Transverse colon (tissue), 4 donors: ENCODE measurements around the gene ICAM1. TPM values are rescaled to one million over a fixed set of nuclear protein-coding genes. Genes with fewer than 3 reads are reported as not detected.

Source experiments
- DNase-seq: peaks from one replicate; pipeline ENCODE4 v3.0.0-alpha.2; 2019
- H3K27ac ChIP-seq, 4 donors: fragments of 200-600 bp; sonication (generic); 2 replicates each; pipeline ENCODE4 v1.5.1; 2016 to 2018; ENCODE audit warnings: inconsistent platforms in 4 of 4
- H3K27me3 ChIP-seq: fragments of 200-600 bp; sonication (generic); 2 replicates; pipeline ENCODE4 v1.5.1; 2017; ENCODE audit warnings: inconsistent platforms
- H3K36me3 ChIP-seq, 4 donors: fragments of 200-600 bp; sonication (generic); 2 replicates each; pipeline ENCODE4 v1.5.1; 2017 to 2019; ENCODE audit warnings: inconsistent platforms in 4 of 4
- H3K4me1 ChIP-seq, 4 donors: fragments of 200-600 bp; sonication (generic); 2 replicates each; pipeline ENCODE4 v1.5.1; 2017 to 2020; ENCODE audit warnings: inconsistent platforms in 4 of 4
- H3K4me3 ChIP-seq, 4 donors: fragments of 200-600 bp; sonication (generic); 1 replicate in 1 of 4; 2 replicates in 3 of 4; pipeline versions ENCODE4 v1.5.1 to v1.6.1; 2017 to 2019; ENCODE audit warnings: inconsistent platforms in 4 of 4
- H3K9me3 ChIP-seq, 2 donors: fragments of 200-600 bp; sonication (generic); 2 replicates each; pipeline ENCODE4 v1.5.1; 2017 to 2019; ENCODE audit warnings: inconsistent platforms in 2 of 2
- CTCF ChIP-seq, 5 experiments: fragments of 200-600 bp in 3 of 5; fragments of 450-650 bp in 2 of 5; sonication (generic) in 3 of 5; IDR thresholded peaks; 1 replicate in 2 of 5; 2 replicates in 3 of 5; pipeline ENCODE4 v1.5.1; 2016 to 2017; ENCODE audit warnings: antibody characterized with exemption in 5 of 5, inconsistent platforms in 3 of 5, mild to moderate bottlenecking in 2 of 5, moderate library complexity in 1 of 5
- EP300 ChIP-seq: sonication (generic); formaldehyde crosslinking; IDR thresholded peaks from one replicate; pipeline ENCODE4 v1.6.1; 2017; ENCODE audit warnings: antibody characterized with exemption, low read depth
- POLR2A ChIP-seq: fragments of 450-650 bp; IDR thresholded peaks from one replicate; pipeline ENCODE4 v1.6.1; 2016; ENCODE audit warnings: antibody characterized with exemption, mild to moderate bottlenecking, moderate library complexity
- POLR2AphosphoS5 ChIP-seq, 3 donors: sonication (generic); formaldehyde crosslinking; IDR thresholded peaks; one replicate each; pipeline ENCODE4 v1.6.1; 2016; ENCODE audit warnings: antibody characterized with exemption in 3 of 3
- WGBS, 2 donors: methylation state at CpG; one replicate each; pipeline ENCODE4 v1.1.5; 2018; ENCODE audit warnings: low coverage in 1 of 2; 5-methylcytosine and 5-hydroxymethylcytosine counted together
- in situ Hi-C, 4 donors: fragments of 200-750 bp; cut with MboI; loops; one replicate each; pipeline versions ENCODE4 v1.15.0 to v1.15.1; 2017; ENCODE audit warnings: low sequenced_read_pairs in 3 of 4, low pct_ligation_motif_present in 1 of 4, low pct_unique_long_range_greater_than_20kb in 1 of 4
- intact Hi-C: fragments of 100-400 bp; cut with DNase I; formaldehyde crosslinking; loops from one replicate; pipeline ENCODE4 v1.15.1; 2023; ENCODE audit warnings: low total_unique reads
- total RNA-seq, 4 donors: library from RNA; depleted of rRNA; stranded (reverse); fragments of >200 nt; gene quantifications; one replicate each; pipeline ENCODE4 v1.1.0, GENCODE V29; 2016

Gene ICAM1
- total RNA-seq, 4 donors from 2014 or later = 6.4 to 26.6 (median 7.7) TPM

- peak; percentile 14 for DNase-seq
- TF ChIP-seq EP300 (no peak), CTCF (IDR thresholded peaks at IDR 0.05) (no peak), POLR2A (no peak), POLR2AphosphoS5 (IDR thresholded peaks at IDR 0.05) (no peak)
- intact Hi-C loops (no loop called here), in situ Hi-C loops (no loop called here)
- Histone ChIP-seq H3K4me3 (peak overlapping the region in 2 of 4 donors; percentile 36 to 41), H3K4me1 (peaks cover 47 to 68% (median 65%) of the 10 kb centered on the region in 4 donors), H3K27ac (no peak overlapping the region), H3K27me3 (peaks cover 97% of the 10 kb centered on the region), H3K9me3 (no peaks in the 10 kb centered on the region), H3K36me3 (no peaks in the 10 kb centered on the region)
- 23% methylated on average over 53 of the region's 56 CpGs; no CpG with 5 or more reads in 1 of the 2 donors for WGBS, 2 donors
Observed at GRCh38 chr19:10292789-10293636, 22.1 kb downstream of the ICAM1 start.

- Histone ChIP-seq H3K4me1 (peaks cover 44 to 60% (median 60%) of the 10 kb centered on the region in 4 donors), H3K4me3 (no peak overlapping the region), H3K9me3 (no peaks in the 10 kb centered on the region), H3K27me3 (peaks cover 95% of the 10 kb centered on the region), H3K27ac (no peak overlapping the region), H3K36me3 (no peaks in the 10 kb centered on the region)
- TF ChIP-seq CTCF (IDR thresholded peaks at IDR 0.05) = no peak
- no peak for TF ChIP-seq POLR2A
- TF ChIP-seq EP300 = no peak
- TF ChIP-seq POLR2AphosphoS5 (IDR thresholded peaks at IDR 0.05) = no peak
- in situ Hi-C loops = no loop called here
- DNase-seq = no peak
- intact Hi-C loops = no loop called here
- 37% methylated on average over 45 of the region's 49 CpGs; no CpG with 5 or more reads in 1 of the 2 donors for WGBS, 2 donors
Observed at GRCh38 chr19:10293637-10294367, 22.9 kb downstream of the ICAM1 start.

- intact Hi-C loops (no loop called here), in situ Hi-C loops (no loop called here)
- Histone ChIP-seq H3K36me3 (no peaks in the 10 kb centered on the region), H3K27me3 (peaks cover 95% of the 10 kb centered on the region), H3K4me3 (no peak overlapping the region), H3K4me1 (peaks cover 39 to 55% (median 54%) of the 10 kb centered on the region in 4 donors), H3K9me3 (no peaks in the 10 kb centered on the region), H3K27ac (no peak overlapping the region)
- TF ChIP-seq POLR2AphosphoS5 (IDR thresholded peaks at IDR 0.05) = no peak
- peak in 1 of 5 experiments; percentile 15 for TF ChIP-seq CTCF (IDR thresholded peaks at IDR 0.05)
- no peak for TF ChIP-seq POLR2A
- peak; percentile 33 for DNase-seq
- 23% methylated on average over 25 of the region's 25 CpGs; no CpG with 5 or more reads in 1 of the 2 donors for WGBS, 2 donors
Observed at GRCh38 chr19:10294368-10294697, 23.4 kb downstream of the ICAM1 start.

- peak overlapping the region in 3 of 4 donors; percentile 1 to 36 (median 18) for H3K4me3 ChIP-seq
- TF ChIP-seq POLR2A = peak; percentile 23
- peak in 1 of 3 donors; percentile 6 for TF ChIP-seq POLR2AphosphoS5 (IDR thresholded peaks at IDR 0.05)
- TF ChIP-seq EP300 = no peak
- peak in 1 of 5 experiments; percentile 9 for TF ChIP-seq CTCF (IDR thresholded peaks at IDR 0.05)
- no peaks in the 10 kb centered on the region for H3K9me3 ChIP-seq
- no peaks in the 10 kb centered on the region for H3K36me3 ChIP-seq
- H3K27me3 ChIP-seq = peaks cover 94% of the 10 kb centered on the region
- 2% methylated on average over 44 of the region's 48 CpGs; no CpG with 5 or more reads in 1 of the 2 donors for WGBS, 2 donors
- DNase-seq = peak; percentile 74
- in situ Hi-C loops (no loop called here), intact Hi-C loops (no loop called here)
- peaks cover 29 to 50% (median 45%) of the 10 kb centered on the region in 4 donors for H3K4me1 ChIP-seq
- no peak overlapping the region for H3K27ac ChIP-seq
Observed at GRCh38 chr19:10295305-10295846, 24.5 kb downstream of the ICAM1 start.
